ENCODE measurements around the gene NUTM2F. TPM values are rescaled to one million over a fixed set of nuclear protein-coding genes. Genes with fewer than 3 reads are reported as not detected.

The NUTM2F gene
- total and polyA plus RNA-seq, 2 donors (not counting 1 experiment from before 2014, with no cell fraction given) = not detected

GRCh38 chr9:94303321-94303720 lies 25.1 kb downstream of the NUTM2F start:
- H4K20me1 ChIP-seq (ENCODE audit: control insufficient read depth, insufficient read depth, low read length, poor library complexity, severe bottlenecking) = no peaks in the 10 kb centered on the region
- H3K9me3 ChIP-seq (ENCODE audit: control extremely low read depth in 1 of 3, control insufficient read depth in 2 of 3, insufficient read depth in 1 of 3, low read length in 2 of 3) = no peaks in the 10 kb centered on the region
- H3K27me3 ChIP-seq (replicated peaks in 1 of 4; ENCODE audit: control extremely low read depth in 1 of 4, control insufficient read depth in 3 of 4, insufficient read depth in 4 of 4, low read length in 3 of 4) = no peaks in the 10 kb centered on the region

GRCh38 chr9:94302426-94302825 lies 26.0 kb downstream of the NUTM2F start:
- no peak overlapping the region for H3K27ac ChIP-seq (ENCODE audit: low read length in 2 of 2)
- Mint-ChIP-seq H3K9me3 (ENCODE audit: insufficient read depth) (no peaks in the 10 kb centered on the region), H3K4me3 (no peak overlapping the region), H3K27me3 (no peaks in the 10 kb centered on the region), H3K4me1 (no peaks in the 10 kb centered on the region), H3K27ac (no peak overlapping the region)
- H3K9ac ChIP-seq (ENCODE audit: low read length) = no peak overlapping the region
- no peaks in the 10 kb centered on the region for H3K9me3 ChIP-seq (ENCODE audit: control extremely low read depth in 1 of 3, control insufficient read depth in 2 of 3, insufficient read depth in 1 of 3, low read length in 2 of 3)
- no peaks in the 10 kb centered on the region for H4K20me1 ChIP-seq (ENCODE audit: control insufficient read depth, insufficient read depth, low read length, poor library complexity, severe bottlenecking)
- no peak overlapping the region for H3K4me3 ChIP-seq (ENCODE audit: control extremely low read depth in 1 of 5, extremely low read depth in 1 of 5, insufficient read depth in 1 of 5, low read depth in 2 of 5, low read length in 4 of 5)
- no peak overlapping the region for H3K4me2 ChIP-seq (replicated peaks; ENCODE audit: low read depth, low read length, poor library complexity, severe bottlenecking)
- ATAC-seq (ENCODE audit: low read depth) (no peak), DNase-seq (no peak)
- H3K27me3 ChIP-seq (replicated peaks in 1 of 4; ENCODE audit: control extremely low read depth in 1 of 4, control insufficient read depth in 3 of 4, insufficient read depth in 4 of 4, low read length in 3 of 4) = no peaks in the 10 kb centered on the region
- no peak for TF ChIP-seq CTCF (IDR thresholded peaks at IDR 0.05)
- no peak for TF ChIP-seq EZH2 (IDR thresholded peaks at IDR 0.05; ENCODE audit: borderline replicate concordance, insufficient read depth, low read depth, low read length, poor library complexity, severe bottlenecking)
- ChIA-PET CTCF (no interaction called here), POLR2A (no interaction called here)
- 100% methylated on average over 1 of the region's 4 CpGs for WGBS (ENCODE audit: insufficient coverage)
- no peaks in the 10 kb centered on the region for H3K79me2 ChIP-seq (ENCODE audit: control insufficient read depth, insufficient read depth, low read length)
- intact Hi-C loops (cut with micrococcal nuclease) = no loop called here
- peaks cover 2 to 17% of the 10 kb centered on the region in 2 experiments for H3K36me3 ChIP-seq (replicated peaks in 1 of 2; ENCODE audit: control extremely low read depth in 1 of 2, control insufficient read depth in 1 of 2, extremely low read depth in 1 of 2, insufficient read depth in 2 of 2, low read length in 1 of 2)
- H2AFZ ChIP-seq (ENCODE audit: insufficient read depth, low read depth, low read length, poor library complexity, severe bottlenecking) = no peak overlapping the region
- H3K4me1 ChIP-seq (ENCODE audit: control insufficient read depth in 2 of 2, insufficient read depth in 2 of 2, low read length in 2 of 2) = no peaks in the 10 kb centered on the region

More at GRCh38 chr9:94303321-94303720, 25.1 kb downstream of the NUTM2F start:
- intact Hi-C loops (cut with micrococcal nuclease) = no loop called here
- DNase-seq (no peak), ATAC-seq (ENCODE audit: low read depth) (no peak)
- Histone ChIP-seq H3K4me1 (ENCODE audit: control insufficient read depth in 2 of 2, insufficient read depth in 2 of 2, low read length in 2 of 2) (no peaks in the 10 kb centered on the region), H3K79me2 (ENCODE audit: control insufficient read depth, insufficient read depth, low read length) (no peaks in the 10 kb centered on the region), H3K27ac (ENCODE audit: low read length in 2 of 2) (no peak overlapping the region), H3K9ac (ENCODE audit: low read length) (no peak overlapping the region), H3K4me3 (ENCODE audit: control extremely low read depth in 1 of 5, extremely low read depth in 1 of 5, insufficient read depth in 1 of 5, low read depth in 2 of 5, low read length in 4 of 5) (no peak overlapping the region), H3K36me3 (replicated peaks in 1 of 2; ENCODE audit: control extremely low read depth in 1 of 2, control insufficient read depth in 1 of 2, extremely low read depth in 1 of 2, insufficient read depth in 2 of 2, low read length in 1 of 2) (peaks cover 2 to 17% of the 10 kb centered on the region in 2 experiments), H3K4me2 (replicated peaks; ENCODE audit: low read depth, low read length, poor library complexity, severe bottlenecking) (no peak overlapping the region), H2AFZ (ENCODE audit: insufficient read depth, low read depth, low read length, poor library complexity, severe bottlenecking) (no peak overlapping the region)
- TF ChIP-seq EZH2 (IDR thresholded peaks at IDR 0.05; ENCODE audit: borderline replicate concordance, insufficient read depth, low read depth, low read length, poor library complexity, severe bottlenecking) (no peak), CTCF (IDR thresholded peaks at IDR 0.05) (no peak)
- POLR2A ChIA-PET = no interaction called here
- Mint-ChIP-seq H3K4me1 (no peaks in the 10 kb centered on the region), H3K27ac (no peak overlapping the region), H3K27me3 (no peaks in the 10 kb centered on the region), H3K4me3 (no peak overlapping the region), H3K9me3 (ENCODE audit: insufficient read depth) (no peaks in the 10 kb centered on the region)
- CTCF ChIA-PET = no interaction called here

Data from B cell (primary cell).